HG03159 (cell line): ENCODE results near the gene LDHD.
"Not testable (repeated sequence)": the region's sequence is repeated elsewhere in the genome, so short reads cannot be mapped to it uniquely, and the experiment has no call there.

Source experiments
- ATAC-seq: cut with Tn5 transposase; IDR thresholded peaks from one replicate; pipeline ENCODE4 v1.9.1; 2021; ENCODE audit warnings: mild to moderate bottlenecking, moderate library complexity; ENCODE audit not compliant: unreplicated experiment

LDHD gene

DNA sequence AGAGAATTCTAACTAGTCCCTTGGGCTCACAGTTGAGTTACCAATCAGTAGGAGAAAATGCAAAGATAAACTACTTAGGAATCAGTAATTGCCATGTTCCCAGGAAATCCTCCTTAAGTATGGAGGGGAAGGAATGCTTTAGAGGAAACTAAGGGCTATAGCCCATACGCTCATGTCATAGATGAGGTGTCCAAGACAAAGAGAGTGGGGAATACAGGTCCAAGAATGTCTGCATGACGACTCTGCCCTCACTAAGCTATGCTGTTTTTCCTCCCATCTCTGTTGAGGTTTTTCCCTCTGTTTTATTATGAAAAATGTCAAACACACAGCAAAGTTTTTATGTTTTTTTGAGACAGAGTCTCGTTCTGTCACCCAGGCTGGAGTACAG, 16.0 kb downstream of the LDHD start:
- no peak for ATAC-seq

GRCh38 chr16:75099738-75100602, 16.6 kb downstream of the LDHD start:
- peak; percentile 52 for ATAC-seq

GRCh38 chr16:75099075-75099667, 17.4 kb downstream of the LDHD start:
- no peak for ATAC-seq

DNA sequence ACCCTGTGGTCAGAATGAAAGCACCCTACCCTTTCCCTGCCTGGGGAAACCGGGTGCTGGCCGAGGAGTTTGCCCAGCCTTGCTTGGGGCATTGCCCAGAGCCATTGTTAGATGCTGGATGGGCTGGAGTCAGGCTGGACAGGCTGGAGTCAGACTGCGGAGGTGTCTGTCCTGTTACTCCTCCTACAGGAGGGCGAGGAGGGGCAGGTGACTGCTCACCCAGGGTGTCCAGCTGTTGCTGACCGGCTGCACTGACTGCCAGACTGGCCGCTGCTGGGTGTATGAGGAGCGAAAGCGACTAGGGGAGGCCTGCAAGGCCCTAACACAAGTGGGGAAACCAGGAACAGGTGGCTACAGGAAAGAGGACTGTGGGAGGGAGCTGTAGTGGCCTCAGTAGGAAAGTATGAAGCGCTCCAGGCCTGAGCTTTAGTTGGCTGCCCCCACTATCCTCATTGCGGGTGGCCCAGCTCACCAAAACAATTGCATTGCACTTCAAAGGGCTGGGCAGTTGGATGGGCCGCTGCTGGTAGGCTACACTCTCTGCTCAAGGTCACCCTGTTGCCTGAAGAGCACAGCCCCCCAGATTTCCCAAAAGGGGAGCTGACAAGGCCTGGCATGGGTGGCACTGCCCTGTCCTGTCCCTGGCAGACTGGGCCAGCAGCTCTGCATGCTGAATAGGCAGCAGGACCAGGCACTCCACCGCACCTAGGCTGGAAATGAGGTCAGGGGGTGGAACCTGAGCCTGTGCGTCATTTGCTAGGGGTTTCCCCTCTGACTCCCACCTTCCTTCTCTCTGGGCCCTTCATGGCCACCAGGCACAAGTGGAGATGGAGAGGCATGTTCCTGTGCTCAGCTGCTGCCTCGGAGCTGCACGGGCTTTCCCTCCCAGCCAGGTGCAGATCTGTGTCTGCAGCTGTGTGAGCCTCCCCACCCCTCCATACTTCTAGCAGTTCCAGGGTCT, 18.4 kb downstream of the LDHD start:
- peak; percentile 58 for ATAC-seq

DNA sequence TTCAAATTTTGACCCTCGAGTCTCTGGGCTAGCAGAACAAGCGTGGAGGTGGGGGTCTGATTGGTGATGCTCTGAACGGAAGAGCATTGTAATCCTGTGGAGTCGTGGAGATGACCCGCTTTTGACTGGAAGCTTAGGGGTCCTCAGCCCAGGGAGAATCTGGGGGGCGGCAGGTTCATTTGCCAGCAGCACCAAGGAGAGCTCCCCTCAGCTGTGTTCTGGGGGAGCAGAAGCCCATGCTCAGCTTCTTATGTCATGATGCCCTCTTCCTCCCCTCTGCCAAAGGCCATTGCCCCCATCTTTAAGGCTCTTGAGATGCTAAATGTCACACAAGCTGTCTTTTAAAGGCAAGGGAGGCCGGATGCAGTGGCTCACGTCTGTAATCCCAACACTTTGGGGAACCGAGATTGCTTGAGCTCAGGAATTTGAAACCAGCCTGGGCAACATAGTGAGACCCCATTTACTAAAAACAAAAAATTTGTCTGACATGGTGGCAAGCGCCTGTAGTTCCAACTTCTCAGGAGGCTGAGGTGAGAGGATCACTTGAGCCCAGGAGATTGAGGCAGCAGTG, 19.3 kb downstream of the LDHD start:
- no peak for ATAC-seq

- ATAC-seq, result no peak
Observed at GRCh38 chr16:75096656-75097055, 19.9 kb downstream of the LDHD start.

DNA sequence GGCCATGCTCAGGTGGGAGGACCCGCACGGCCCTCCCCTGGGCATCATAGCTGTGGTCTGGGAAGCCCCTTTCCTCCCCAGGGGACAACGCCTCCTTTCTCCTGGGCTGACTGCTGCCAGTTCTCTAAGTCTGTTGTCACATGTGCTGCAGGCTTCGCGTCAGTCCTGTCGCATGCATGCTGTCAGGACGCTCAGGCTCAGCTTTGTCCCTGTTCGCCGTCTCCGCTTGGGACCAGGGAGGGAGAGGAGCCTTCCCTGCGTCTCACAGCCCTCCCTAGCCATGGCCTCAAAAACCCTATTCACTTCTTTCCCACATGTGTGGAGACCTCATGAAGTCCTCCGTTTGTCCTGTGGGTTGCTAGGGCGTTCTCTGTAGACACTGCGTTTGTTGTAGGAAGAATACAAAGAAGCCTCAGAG, 21.4 kb downstream of the LDHD start:
- no peak for ATAC-seq

DNA sequence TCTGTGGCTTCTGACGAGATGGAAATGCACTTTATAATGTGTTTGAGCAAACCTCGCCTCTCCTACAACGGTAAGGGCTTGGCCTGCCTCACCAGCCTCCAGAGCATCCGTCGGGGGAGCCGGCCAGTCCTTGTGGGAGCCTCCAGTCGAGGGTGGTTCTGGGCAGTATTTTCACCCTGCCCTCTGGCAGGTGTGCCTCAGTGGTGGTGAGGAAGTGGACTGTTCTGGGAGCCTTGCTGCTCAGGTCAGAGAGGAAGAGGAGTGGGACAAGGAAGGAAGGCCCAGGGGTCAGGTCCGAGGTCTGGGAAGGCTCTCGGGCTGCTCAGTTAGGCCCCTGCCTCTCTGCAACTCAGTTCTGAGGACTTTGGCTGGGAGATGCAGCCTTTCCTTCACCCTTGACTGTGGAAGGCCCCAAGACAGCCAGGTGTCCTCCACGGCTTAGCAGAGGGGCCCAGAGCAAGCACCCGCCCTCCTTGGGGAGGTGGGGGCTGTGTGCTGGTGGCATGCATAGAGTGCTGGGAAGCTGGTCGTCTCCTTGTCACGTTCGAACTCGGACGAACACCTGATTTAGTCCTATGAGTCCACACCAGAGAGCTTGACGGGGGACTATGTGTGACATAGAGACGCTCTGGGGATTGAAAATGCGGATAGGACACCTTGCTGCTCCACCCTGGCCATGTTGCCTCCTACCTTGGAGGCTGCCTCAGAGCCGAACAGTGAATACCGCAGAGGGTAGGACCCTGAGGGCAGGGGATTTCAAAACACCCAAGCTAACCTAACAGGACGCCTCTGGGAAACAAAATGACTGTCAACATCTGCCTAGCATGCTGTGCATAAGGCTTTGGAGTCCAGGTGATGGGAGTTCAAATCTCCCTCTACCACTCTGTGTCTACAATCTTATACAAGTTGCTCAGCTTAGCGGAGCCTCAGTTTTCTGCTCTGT, 22.7 kb downstream of the LDHD start:
- ATAC-seq, result no peak

GRCh38 chr16:75092777-75093176, 23.8 kb downstream of the LDHD start:
- no peak for ATAC-seq

- ATAC-seq, result not testable (repeated sequence)
Observed at GRCh38 chr16:75091619-75092018, 25.0 kb downstream of the LDHD start.

DNA sequence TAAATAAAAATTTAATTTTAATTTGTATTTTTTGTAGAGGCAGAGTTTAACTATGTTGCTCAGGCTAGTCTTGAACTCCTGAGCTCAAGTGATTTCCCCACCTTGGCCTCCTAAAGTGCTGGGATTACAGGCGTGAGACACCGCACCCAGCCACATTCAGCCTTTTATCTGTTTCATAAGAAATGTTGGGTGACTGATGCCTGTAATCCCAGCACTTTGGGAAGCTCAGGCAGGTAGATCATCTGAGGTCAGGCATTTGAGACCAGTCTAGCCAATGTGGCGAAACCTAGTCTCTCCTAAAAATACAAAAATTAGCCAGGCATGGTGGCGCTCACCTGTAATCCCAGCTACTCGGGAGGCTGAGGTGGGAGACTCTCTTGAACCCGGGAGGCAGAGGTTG, 25.7 kb downstream of the LDHD start:
- not testable (repeated sequence) for ATAC-seq

- no peak for ATAC-seq
Observed at GRCh38 chr16:75089486-75090202, 26.9 kb downstream of the LDHD start.

GRCh38 chr16:75088934-75089333, 27.6 kb downstream of the LDHD start:
- ATAC-seq, result no peak

DNA sequence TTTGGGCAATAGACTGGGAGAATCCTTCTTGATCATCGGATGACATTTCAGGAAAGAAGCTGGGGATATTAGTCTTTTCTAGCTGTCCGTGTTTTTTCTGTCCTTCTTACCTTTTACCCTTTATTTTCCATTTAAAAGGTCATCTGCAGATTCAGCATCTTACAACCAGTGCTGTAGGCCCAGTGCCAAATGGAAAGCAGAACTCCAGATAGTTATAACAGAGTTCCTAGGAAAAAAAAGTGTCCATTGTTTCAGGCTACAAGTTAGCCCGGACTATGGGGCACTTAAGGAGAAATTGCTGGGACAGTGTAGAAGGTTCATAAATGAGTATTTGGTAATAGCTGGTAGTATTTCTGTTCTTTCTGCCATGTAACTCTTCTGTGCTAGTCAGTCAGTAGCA, 28.4 kb downstream of the LDHD start:
- no peak for ATAC-seq

DNA sequence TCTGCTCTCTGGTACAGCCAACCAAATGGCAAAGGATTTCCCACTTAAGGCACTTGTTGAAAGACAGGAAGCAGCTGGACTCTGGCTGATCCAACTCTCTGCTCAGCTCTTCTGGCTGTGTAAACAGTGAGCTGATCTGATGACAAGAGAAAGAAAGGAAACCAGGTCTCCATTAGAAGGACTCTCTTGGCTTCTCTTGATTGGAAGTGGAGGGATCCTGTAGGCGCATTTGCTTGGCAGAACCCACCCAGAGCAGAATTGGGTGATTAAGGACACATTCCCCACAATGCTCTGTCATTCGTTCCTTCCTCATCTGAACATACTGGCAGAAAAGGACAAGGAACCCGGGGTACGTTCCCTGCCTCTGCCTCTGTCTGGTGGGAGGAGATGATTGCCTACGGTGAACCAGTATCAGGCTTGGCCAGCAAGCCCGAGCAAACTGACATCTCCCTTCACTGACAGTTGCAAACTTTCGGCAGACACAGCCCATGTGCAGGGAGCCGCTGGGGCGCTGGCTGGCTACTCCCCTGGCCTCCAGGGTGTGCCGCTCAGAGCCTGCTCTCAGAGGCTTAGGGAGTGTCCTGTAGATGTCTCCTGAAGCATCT, 29.1 kb downstream of the LDHD start:
- no peak for ATAC-seq

DNA sequence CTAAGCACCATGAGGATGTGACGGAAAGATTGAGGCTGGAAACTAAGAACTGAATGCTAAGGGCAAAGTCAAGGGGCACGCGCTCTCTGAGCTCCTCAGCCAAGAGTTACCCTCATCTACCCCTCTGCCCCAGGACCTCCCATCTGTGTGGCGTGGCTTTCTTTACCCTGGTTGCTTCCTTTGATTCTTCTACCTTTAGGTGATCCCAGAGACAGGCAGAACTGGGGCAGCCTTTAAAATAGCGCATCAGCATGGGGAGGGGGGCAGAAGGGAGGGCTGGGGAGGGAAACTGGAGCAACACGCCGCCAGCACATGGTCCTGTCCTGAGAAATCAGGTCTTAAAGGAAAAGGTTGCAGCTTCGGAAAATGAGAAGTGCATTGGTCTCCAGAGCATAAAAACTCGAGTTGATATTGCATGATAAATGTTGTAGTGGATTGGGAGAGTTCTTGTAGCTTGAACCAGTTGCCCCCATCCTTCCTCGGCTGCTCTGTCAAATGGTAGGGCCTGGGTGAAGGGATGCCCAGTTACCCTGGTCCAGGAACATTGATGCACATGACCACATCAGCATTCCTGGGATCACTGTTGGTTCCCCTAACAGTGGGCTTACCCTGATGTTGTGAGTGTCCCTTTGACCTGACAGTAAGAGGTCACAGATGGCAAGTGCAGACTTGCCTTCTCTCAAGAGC, 29.7 kb downstream of the LDHD start:
- no peak for ATAC-seq

DNA sequence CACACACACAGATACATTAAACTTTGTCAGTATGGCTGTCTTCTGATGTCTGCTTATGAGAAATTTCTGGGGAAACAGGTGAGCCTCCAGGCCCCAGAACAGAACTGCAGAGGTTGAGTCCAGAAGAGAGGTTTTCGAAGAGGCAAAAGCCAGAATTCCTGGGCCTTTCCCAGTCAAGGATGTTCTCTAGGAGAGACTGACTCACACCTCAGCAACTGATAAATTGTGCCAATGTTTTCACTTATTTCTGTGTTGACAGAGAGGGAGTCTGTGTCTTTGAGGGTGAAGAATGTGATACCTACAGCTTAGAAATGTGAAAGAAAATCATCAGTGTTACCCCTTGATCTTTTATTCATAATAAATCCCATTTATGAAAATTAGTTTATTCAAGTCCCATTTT, 30.3 kb downstream of the LDHD start:
- ATAC-seq, result no peak

DNA sequence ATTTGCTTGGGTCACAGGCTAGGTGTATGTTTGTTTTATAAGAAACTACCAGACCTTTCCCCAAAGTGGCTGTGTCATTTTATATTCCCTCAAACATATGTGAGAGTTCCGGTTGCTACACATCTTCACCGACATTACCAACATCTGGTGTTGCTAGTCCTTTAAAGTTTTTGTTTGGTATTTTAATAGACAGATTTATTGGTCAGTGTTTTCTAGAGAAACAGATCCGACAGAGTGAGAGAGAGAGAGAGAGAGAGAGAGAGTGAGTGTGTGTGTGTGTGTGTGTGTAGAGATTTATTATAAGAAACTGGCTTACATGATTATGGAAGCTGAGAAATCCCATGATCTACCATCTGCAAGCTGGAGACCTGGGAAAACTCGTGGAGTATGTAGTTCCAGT, 31.0 kb downstream of the LDHD start:
- ATAC-seq, result no peak
